Endodermal cell (in vitro differentiated cells): ENCODE data around the gene CEND1. TPM values are rescaled to one million over a fixed set of nuclear protein-coding genes. Genes with fewer than 3 reads are reported as not detected.

ENCODE experiments used
- DNase-seq: peaks from one replicate; pipeline ENCODE4 v3.0.0-alpha.2; 2017
- H3K27ac ChIP-seq: 2 replicates; pipeline ENCODE4 v1.5.1; 2013; ENCODE audit warnings: mild to moderate bottlenecking, low read depth, low read length, moderate library complexity
- H3K27me3 ChIP-seq: 2 replicates; pipeline ENCODE4 v1.6.1; 2013; ENCODE audit warnings: mild to moderate bottlenecking, low read length, moderate library complexity; ENCODE audit not compliant: insufficient read depth, control insufficient read depth, poor library complexity, severe bottlenecking
- H3K36me3 ChIP-seq: 2 replicates; pipeline ENCODE4 v1.7.0; 2013; ENCODE audit warnings: mild to moderate bottlenecking, low read length, moderate library complexity; ENCODE audit not compliant: control insufficient read depth, insufficient read depth
- H3K4me1 ChIP-seq: one replicate; pipeline ENCODE4 v1.7.0; 2013; ENCODE audit warnings: low read length; ENCODE audit not compliant: control insufficient read depth, insufficient read depth
- H3K4me3 ChIP-seq: 2 replicates; pipeline ENCODE4 v1.5.1; 2013; ENCODE audit warnings: mild to moderate bottlenecking, low read length, moderate library complexity
- H3K9ac ChIP-seq: 2 replicates; pipeline ENCODE4 v1.6.1; 2013; ENCODE audit warnings: mild to moderate bottlenecking, low read length, moderate library complexity; ENCODE audit not compliant: poor library complexity, severe bottlenecking; ENCODE audit errors: extremely low read depth
- H3K9me3 ChIP-seq: 2 replicates; pipeline ENCODE4 v1.6.1; 2013; ENCODE audit warnings: mild to moderate bottlenecking, low read length, moderate library complexity; ENCODE audit not compliant: control insufficient read depth
- H3K27ac Mint-ChIP-seq: 2 replicates; pipeline ENCODE4 v1.8.0; 2020; ENCODE audit warnings: mixed read lengths
- H3K27me3 Mint-ChIP-seq: 2 replicates; pipeline ENCODE4 v1.8.0; 2021; ENCODE audit warnings: mild to moderate bottlenecking, mixed read lengths; ENCODE audit not compliant: insufficient read depth
- H3K36me3 Mint-ChIP-seq: 2 replicates; pipeline ENCODE4 v1.8.0; 2020; ENCODE audit warnings: low read depth, mixed read lengths
- H3K4me1 Mint-ChIP-seq: 2 replicates; pipeline ENCODE4 v1.8.0; 2020; ENCODE audit warnings: mixed read lengths
- H3K4me3 Mint-ChIP-seq: 2 replicates; pipeline ENCODE4 v1.8.0; 2020; ENCODE audit warnings: mild to moderate bottlenecking, moderate library complexity, mixed read lengths
- H3K9me3 Mint-ChIP-seq: 2 replicates; pipeline ENCODE4 v1.8.0; 2020; ENCODE audit warnings: mild to moderate bottlenecking, mixed read lengths
- CTCF ChIP-seq: fragments of 200-600 bp; sonication (generic); conservative IDR thresholded peaks from 2 replicates; pipeline ENCODE4 v1.5.0; 2021; ENCODE audit warnings: antibody characterized with exemption, mild to moderate bottlenecking
- WGBS, 2 experiments: methylation state at CpG; one replicate each; pipeline versions ENCODE4 v1.1.5 to v1.1.7; 2013; ENCODE audit warnings: missing lambda C conversion rate in 2 of 2, mixed read lengths in 1 of 2; ENCODE audit not compliant: insufficient coverage in 1 of 2, insufficient read length in 1 of 2; 5-methylcytosine and 5-hydroxymethylcytosine counted together
- total RNA-seq, 2 donors: library from RNA; stranded (reverse); fragmentation: NEBNext Ultra II Directional in 1 of 2; extraction: Animal tissue kit (Norgen Biotek cat#: 25700) in 1 of 2; gene quantifications; 2 replicates in 1 of 2; 3 replicates in 1 of 2; pipeline ENCODE4 v1.2.1, GENCODE V29; 2021

The CEND1 gene
- total RNA-seq, 2 donors from 2014 or later: not detected

- no peak overlapping the region for H3K9ac ChIP-seq
- TF ChIP-seq CTCF: no peak
- Mint-ChIP-seq H3K4me3 (no peak overlapping the region), H3K27ac (no peak overlapping the region), H3K27me3 (peaks cover 14% of the 10 kb centered on the region), H3K9me3 (no peaks in the 10 kb centered on the region), H3K4me1 (peaks cover 9% of the 10 kb centered on the region), H3K36me3 (peaks cover 13% of the 10 kb centered on the region)
- 94 to 96% methylated on average over 24 to 53 of the region's 53 CpGs for WGBS, 2 experiments
- H3K9me3 ChIP-seq: no peaks in the 10 kb centered on the region
- no peak for DNase-seq
- H3K27ac ChIP-seq: no peak overlapping the region
- H3K4me1 ChIP-seq: no peaks in the 10 kb centered on the region
- H3K4me3 ChIP-seq: no peak overlapping the region
- H3K27me3 ChIP-seq: peaks cover 32% of the 10 kb centered on the region
- no peaks in the 10 kb centered on the region for H3K36me3 ChIP-seq
Measured at GRCh38 chr11:823441-824291, 33.8 kb upstream of the CEND1 start.

- Histone ChIP-seq H3K36me3 (no peaks in the 10 kb centered on the region), H3K9ac (no peak overlapping the region), H3K4me3 (no peak overlapping the region), H3K9me3 (no peaks in the 10 kb centered on the region), H3K27me3 (peaks cover 17% of the 10 kb centered on the region), H3K4me1 (no peaks in the 10 kb centered on the region), H3K27ac (no peak overlapping the region)
- Mint-ChIP-seq H3K4me3 (no peak overlapping the region), H3K27me3 (peaks cover 3% of the 10 kb centered on the region), H3K27ac (no peak overlapping the region), H3K4me1 (no peaks in the 10 kb centered on the region), H3K36me3 (peaks cover 13% of the 10 kb centered on the region), H3K9me3 (no peaks in the 10 kb centered on the region)
- DNase-seq: no peak
- no peak for TF ChIP-seq CTCF
- WGBS, 2 experiments: 93 to 99% methylated on average over 11 to 22 of the region's 22 CpGs
Measured at GRCh38 chr11:821512-822371, 31.9 kb upstream of the CEND1 start.

GRCh38 chr11:820655-821511 lies 31.0 kb upstream of the CEND1 start:
- H3K27me3 Mint-ChIP-seq: no peaks in the 10 kb centered on the region
- DNase-seq: no peak
- H3K9ac ChIP-seq: peak overlapping the region; percentile 63
- H3K9me3 ChIP-seq: no peaks in the 10 kb centered on the region
- H3K4me3 Mint-ChIP-seq: peak overlapping the region; percentile 70
- peaks cover 13% of the 10 kb centered on the region for H3K36me3 Mint-ChIP-seq
- H3K4me3 ChIP-seq: peak overlapping the region; percentile 81
- H3K4me1 Mint-ChIP-seq: no peaks in the 10 kb centered on the region
- no peaks in the 10 kb centered on the region for H3K9me3 Mint-ChIP-seq
- no peaks in the 10 kb centered on the region for H3K4me1 ChIP-seq
- WGBS, 2 experiments: 87 to 89% methylated on average over 7 to 11 of the region's 11 CpGs
- H3K27me3 ChIP-seq: peaks cover 8% of the 10 kb centered on the region
- no peak overlapping the region for H3K27ac Mint-ChIP-seq
- no peak for TF ChIP-seq CTCF
- no peak overlapping the region for H3K27ac ChIP-seq
- H3K36me3 ChIP-seq: no peaks in the 10 kb centered on the region
